Colon (tissue), 2 donors: ENCODE results near the gene KCNQ1OT1.

Experiments
- FAIRE-seq: peaks from 2 replicates; lab custom pipeline; 2012; peaks lifted over from hg19 to GRCh38; lab: Jason Lieb, UNC
- donor health status: control.
- donor health status: control.

KCNQ1OT1 gene

DNA sequence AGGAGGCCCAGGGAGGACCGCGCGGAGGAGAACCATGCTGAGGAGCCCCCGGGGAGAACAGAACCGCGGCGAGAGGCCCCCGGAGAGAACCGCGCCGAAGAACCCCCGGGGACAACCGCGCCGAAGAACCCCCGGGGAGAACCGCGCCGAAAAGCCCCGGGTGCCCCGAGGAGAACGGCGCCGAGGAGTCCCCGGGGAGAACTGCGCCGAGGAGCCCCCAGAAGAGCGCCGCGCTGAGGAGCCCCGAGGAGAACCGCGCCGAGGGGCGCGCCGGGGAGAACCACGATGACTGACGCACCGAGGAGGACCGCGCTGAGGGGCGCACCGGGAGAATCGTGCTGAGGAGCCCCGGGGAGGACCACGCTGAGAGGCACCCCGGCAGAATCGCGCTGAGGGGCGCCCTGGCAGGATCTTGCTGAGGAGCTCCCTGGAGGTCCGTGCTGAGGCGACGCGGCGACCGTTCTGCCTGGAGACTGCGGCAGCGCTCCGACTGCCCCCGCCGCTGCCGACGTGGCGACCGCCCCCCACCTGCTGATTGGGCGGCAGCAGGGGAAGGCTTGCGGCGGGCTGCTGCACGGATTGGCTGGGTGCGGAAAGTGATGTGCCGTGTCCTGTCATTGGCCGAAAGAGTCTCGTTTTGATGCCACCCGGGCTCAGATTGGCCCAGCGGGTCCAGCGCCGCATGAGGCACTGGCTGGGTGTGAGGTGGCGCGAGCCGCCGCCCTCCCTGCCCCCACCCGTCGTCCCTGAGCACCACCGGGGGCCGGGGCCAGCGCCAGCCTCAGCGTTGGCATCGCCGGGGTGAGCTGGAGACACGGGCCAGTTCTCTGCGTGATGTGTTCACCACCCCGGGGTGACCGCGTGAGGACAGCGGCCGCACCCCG, at the start of gene KCNQ1OT1:
Gene KCNQ1OT1 (minus strand): TSS at position 464 of the 884 bp plus-strand sequence.
- FAIRE-seq, result no peak

DNA sequence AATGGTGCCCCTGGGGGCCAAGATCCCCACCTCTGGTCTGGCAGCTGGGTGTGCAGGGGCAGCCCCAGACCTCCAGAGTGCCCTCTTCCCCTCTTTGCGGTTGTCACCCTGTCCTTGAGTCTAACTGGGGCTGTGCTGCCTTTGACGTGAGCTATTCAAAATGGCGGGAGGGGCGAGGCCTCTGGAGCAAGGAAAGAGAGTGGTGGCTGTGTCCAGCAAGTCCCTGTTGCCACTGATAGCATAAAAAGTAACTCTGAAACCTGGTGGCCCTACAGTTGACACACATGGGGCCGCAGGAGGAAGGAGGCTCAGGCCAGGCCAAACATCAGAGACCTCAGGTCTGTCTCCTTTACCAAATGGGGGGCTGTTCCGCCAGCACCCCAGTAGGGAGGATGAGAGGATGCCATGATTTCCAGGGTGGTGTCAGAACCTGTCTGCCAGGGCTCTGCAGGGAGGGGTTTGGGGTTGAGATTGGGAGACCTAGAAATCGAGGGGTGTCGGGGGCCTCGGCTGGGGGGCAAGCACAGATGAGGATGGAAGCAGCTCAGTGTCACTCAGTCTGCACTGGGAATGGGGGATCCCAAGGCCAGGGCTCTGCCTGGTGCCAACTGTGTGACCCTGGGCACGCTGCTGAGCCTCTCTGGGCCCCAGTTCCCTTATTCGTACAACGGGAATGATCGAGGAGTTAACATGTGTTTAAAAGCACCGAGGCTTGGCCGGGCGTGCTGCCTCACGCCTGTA, 49.2 kb upstream of the KCNQ1OT1 start:
- FAIRE-seq, result no peak

DNA sequence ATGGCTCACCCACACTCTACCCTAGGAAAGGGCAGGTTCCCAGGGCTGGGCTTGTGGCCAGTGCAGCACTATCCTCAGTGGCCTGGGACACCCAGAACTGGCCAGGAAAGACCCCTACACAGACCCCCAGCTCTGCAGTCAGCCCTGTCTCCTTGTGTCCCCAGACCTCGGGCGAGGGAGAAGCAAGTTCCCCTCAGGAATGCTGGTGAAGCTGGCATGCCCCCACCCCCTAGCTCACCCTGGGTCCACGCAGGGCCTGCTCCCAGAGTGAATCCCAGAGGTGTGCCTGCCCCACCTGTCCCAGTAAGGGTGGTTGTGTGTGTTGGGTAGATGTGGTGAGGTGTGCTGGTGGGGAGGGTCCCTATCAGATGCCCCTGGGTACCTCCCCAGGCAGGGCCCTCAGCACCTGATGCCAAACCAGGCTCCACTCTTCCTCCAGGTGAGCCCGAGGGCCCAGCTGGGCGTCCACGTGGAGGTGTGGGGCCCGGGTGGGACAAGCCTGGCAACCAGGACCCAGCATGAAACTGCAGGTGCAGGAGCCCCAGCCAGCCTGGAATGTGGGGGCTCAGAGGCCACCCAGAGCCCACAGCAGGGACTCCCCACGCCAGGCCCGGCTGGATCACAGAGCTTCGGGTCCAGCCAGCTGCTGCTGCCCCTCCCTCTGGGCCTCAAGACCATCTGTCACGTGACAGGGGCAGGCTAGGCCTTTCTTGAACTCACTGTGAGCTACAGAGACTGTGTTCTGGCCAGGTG, 48.4 kb upstream of the KCNQ1OT1 start:
- no peak for FAIRE-seq

DNA sequence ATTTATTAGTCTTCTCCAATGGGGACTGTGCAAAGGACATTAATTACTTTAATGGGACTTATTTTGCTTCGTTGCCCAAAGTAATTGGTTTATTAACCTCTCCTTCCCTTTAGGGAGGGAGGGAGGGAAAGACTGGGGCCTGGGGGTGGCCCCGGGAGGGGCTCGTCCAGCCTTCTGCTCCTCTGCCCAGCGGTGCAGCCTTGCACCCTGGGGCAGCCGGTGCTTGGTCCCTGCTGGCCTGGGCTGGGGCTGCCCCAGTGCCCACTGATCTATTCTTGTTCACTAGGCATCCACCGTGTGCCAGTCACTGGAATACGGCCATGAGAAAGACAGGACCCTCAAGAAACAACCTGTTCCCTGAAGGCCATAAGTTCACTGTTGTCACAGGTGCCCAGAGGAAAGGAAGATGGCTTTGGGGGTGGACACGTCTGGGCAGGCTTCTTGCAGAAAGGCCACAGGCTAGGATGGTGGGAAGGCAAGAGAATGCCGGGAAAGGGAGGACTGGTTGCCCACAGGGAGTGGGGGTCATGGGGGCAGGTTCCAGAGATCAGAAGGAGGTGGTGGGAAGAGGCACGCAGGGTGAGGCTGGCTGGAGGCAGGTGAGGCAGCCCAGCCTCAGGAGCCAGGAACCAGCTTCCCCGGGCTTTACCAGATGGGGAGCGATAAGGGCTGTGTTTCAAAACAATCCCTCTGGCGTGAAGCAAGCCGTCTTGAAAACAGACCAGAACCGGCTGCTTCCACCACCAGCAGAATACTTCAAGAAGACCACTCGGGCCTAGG, 47.6 kb upstream of the KCNQ1OT1 start:
- FAIRE-seq, result no peak

DNA sequence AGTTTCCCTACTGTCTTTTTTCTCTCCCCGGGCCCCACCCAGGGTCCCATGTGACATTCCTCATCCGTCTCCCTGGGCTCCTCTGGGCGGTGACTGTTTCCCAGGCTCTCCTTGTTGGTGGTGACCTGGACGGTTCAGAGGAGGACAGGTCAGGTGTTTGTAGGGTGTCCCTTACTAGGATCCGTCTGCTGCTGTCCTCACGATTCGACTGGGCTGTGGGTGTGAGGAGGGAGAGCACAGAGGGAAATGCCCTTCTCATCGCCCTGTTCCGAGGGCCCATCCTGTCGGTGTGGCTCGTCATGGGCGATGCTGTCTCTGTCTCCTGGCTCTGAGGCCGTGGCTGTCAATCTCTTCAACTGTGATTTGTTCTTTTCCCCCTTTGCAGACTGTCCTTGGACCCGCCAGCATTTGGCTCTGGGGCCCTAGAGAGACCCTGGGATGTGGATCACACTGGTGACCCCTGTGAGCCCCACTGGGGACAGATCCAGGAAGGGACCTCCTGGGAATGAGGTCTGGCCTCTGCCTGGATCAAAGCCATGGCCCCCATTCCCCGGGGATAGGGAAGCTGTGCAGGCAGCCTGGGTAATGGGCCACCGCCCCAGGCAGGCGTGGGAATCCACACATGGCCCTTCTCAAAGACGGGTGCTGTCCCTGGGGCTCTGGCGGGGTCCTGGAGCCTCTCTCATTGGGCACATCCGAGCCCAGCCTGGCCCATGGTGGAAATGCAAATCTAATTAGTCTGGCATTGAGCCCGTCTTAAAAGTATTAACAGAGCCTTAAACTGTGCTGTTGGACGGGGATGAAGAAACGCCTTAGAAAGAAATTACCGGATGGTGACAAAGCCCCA, 46.8 kb upstream of the KCNQ1OT1 start:
- no peak for FAIRE-seq

DNA sequence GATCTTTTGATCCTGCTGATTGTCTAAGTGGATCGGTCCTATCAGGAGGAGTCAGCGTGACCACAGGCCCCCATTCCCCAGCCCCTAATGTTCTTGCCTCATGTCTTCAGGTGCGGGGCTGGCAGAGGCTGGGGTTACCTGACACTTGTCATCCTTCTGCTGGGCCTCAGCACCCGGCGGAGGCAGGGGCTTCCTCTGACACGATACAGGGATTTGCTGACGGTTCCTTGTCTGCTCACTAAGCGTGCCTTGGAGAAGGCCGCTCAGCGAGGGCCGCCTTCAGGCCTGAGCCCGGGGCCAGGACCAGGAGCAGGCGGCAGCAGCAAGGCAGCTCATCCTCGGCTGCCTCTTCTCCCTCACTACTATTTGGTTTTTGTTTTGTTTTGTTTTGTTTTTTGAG, 45.7 kb upstream of the KCNQ1OT1 start:
- no peak for FAIRE-seq

DNA sequence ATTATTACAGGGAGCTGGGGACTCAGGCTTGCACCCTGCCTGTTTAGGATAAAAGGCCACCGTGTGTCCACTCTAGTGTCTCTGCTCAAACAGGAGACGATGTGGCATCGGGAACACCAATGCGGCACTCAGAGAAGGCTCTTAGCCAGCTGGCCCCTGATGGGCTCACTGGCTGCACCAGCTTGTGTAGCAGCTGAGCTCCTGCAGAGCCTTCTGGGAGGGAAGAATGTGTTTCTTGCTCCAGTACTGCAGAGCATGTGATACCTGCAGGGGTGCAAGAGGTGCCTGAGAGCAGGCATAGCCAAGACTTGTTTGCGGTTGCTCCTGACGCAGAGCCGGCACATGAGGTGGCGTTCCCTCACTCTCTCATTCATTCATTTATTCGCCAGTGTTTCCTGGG, 44.4 kb upstream of the KCNQ1OT1 start:
- no peak for FAIRE-seq

DNA sequence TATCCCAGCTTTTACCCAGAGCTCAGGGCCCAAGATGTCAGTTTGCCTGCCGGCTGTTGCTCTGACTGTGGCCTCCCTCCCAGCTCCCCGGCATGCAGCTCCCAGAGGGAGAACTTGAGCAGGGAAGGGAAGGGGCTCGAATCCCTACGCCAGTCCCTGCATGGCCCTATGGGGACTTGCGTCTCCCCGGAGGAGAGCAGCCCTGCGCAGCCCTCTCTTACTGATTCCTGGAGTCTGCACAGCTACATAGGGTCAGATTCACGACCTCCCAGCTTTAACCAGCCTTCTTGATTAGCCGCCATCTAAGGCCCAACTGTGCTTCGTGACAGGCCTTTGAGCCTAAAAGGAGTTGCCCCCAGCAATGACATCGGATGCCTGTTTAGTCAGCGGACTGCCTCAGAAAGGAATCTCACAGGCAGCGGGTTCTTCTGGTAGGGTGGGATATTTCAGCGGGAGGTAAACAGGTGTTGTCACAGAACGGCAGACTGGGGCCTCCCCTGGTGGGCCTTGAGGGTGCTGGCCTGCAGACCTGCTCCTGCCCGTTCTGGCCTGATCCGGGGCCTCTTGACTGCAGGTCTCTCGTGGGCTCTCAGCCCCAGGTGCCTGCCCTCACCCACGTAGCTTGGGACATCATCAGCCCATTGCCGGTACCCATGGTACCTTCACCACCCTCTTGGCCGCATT, 43.8 kb upstream of the KCNQ1OT1 start:
- FAIRE-seq, result no peak

DNA sequence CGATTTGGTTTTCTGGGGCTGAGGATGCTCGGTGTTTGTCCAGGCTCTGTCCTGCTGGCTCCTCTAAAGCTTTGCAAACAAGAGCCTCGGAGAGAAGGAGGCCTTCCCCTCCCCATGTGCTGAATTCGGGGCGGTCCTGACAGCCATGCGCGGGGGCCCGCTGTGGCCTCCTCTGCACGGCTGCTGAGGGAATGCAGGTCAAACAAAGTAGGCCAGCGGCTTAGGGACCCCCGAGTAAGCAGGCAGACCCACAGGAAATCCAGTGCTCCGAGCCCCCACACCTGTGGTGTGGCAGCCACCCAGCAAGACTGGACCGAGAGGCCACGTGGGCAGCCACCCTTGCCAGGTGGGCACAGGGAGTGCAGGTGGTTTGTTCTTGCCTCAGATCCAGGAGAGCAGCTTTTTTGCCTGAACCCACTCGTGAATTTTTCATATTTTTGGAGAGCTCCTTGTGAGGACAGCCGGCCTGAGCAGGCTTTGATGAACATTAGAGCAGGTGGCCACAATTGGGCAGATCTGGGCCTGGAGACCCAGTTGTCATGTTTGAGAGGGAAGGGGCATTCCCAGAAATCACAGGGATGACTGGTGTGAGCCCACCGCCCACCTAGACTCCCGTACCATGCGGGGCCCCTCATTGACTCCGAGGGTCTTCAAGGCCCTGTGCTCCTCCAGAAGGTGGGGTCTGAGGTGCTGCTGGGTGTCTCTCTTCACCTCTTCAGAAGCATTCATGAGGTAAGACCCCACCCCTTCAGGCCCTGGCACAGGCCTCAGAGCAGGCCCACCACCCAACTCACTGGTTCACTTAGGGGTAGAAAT, 43.0 kb upstream of the KCNQ1OT1 start:
- no peak for FAIRE-seq

DNA sequence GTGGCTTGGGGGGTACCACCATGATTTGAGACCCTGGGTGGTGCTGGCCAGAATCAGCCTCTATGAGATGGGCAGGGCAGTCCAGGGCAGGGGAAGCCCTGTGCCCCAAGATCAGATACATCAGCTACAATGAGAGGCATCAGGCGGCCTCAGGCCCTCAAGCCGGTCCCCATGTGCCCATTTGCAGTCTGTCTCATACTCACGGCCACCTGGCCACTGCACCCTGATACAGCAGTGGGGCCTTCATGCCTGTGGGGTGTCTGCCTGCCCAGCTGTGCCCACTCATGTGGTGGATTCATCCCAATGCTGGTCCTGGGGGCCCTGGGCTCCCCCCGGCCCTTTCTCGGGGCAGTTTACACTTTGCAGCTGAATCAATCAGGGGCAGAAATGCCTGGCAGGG, 42.4 kb upstream of the KCNQ1OT1 start:
- FAIRE-seq, result no peak

DNA sequence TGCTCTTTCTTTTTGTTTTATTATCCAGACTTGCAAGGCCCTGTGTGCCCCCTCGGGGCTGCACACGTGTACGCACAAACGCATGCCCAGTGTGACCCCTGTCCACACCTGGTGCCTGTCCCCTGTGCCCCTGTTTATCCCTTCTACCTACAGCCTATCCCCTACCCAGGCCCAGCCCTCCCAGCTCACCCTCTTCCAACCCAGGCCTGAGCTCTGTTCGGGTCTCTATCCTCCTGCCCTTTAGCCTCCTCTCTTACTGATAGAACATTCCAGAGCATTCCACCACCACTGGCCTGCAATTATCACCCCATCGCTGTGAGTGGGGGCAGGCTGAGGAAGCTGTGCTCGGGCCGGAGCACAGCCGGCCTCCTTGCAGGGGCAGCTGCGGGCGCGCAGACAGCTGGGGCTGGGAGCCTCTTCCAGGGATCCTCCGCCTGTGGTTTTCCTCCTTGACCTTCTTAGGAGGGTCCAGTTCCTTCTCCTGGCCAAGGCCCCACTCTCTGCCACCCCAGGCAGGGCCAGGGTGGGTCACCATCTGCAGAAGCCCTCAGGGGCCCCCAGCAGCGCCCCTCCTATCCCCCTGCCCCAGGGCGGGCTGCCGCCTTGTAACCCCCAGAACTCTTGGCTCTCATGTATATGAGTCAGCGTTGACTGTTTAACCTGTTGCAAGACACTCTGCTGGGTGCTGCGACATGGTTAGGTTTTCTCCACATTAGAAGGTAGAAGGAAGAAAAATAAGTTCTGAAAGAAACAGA, 41.8 kb upstream of the KCNQ1OT1 start:
- no peak for FAIRE-seq

DNA sequence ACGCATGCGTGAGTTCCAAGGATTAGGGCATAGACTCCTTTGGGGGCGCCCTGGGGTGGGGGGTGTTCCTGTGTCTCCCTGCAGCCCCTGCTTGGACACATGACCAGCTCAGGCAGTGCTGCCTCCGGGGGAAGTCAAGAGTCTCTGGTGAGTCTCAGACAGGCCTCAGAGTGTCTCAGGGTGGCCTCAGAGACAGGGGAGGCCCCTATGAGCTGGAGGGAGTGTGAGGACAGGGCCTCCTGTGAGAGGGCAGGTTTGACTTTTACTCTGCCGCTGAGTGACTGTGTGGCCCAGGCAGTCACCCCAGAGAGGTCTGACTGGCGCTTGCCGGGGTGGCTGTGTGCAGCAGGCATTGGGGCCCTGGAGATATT, 41.2 kb upstream of the KCNQ1OT1 start:
- no peak for FAIRE-seq

DNA sequence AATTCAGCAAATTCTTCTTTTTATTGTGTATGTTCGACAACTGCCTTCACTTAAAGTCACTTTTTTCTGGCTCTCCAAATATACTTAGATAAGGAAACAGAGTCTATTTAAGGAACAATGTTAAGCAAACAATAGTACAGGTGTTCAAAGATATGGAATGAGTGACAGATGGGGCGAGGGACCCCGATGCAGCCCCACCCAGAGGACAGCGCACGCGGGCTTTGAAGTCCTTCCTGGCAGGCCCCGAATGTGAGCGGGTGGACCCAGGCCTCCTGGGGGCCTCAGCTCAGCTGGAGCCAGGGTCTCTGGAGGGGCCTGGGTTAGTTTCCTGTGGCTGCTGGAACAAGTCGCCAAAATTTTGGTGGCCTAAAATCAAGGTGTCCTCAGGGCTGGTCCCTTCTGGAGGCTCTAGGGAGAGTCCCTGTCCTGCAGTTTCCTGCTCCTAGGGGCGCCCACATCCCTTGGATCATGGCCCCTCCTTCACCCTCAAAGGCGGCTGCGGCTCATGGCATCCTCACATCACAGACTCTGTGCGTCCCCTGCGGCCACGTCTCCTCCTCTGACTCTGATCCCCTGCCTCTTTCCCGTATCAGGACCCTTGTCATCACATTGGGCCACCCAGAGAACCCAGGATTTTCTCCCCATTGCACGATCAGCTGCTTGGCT, 40.6 kb upstream of the KCNQ1OT1 start:
- FAIRE-seq, result no peak

DNA sequence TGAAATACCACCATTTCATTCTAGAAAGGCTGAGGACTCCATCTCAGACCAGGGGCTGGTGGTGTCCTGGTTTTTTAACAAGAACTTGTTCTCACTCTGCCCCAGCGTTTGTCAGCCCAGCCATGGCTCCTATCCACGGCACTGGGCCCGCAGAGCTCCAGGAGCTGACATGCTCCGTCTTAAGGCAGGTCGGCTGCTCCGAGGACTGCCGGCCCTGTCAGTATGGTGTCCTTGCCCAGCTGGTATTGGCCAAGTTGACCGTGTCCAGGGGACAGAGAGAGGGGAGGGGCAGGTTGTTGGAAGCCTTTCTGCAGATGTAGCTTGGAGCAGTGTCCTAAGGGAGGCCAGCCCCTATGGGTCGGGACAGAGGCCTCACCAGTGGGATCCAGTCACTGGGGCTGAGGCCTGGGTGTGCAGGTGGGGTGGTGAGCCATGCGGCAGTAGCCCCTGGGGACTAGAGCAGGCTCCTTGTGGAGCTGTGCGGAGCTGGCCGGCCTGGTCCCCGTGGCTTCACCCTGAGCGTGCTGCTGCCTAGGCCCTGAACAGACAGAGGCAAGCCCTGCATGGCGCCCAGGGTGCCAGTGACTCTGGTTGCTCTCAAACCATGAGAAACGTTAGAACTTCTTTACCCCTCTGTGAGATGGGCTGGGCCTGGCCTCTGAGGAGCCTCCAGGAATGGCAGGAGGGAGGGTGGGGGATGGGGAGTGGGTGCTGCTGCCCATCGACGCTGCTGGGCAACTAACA, 39.9 kb upstream of the KCNQ1OT1 start:
- no peak for FAIRE-seq

DNA sequence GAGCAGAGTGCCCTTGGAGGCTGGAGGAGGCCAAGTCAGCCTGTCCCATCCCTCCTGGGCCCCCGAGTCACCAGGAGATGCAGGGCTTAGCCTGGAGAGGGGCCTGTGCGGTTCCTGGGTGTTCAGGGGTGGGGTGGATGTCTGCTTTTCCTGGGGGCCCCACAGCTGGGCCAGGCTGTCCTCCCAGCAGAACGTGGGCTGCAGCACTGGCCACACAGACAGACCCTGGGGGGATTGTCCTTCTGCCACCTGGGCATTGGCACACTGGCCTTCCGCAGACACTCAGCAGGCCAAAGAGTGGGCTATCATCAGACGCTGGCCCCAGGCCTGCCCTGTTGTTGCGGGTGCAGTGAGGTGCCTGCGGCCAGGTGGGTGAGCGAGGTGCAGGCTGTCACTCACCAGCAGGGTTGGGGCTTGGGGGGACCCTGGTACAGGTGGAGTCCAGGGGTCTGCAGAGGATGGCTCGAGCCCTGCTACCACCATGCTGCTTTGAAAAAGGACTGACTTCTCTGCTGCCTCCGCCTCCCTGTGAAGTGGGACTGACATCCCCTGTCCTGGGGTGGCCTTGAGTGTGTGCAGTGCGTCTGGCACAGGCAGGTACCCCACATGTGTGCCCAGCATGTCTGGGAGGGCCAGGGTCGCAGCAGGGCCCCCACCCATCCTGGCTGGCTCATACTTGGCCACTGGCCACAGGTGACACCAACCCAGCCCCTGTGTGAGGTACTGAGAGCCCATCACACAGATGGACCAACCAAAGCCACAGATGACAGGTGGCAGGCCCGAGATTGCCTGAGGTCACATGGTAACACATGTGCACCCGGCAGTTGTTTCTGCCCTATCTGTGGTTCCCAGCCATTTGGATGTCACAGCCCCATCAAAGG, 39.0 kb upstream of the KCNQ1OT1 start:
- FAIRE-seq, result no peak

DNA sequence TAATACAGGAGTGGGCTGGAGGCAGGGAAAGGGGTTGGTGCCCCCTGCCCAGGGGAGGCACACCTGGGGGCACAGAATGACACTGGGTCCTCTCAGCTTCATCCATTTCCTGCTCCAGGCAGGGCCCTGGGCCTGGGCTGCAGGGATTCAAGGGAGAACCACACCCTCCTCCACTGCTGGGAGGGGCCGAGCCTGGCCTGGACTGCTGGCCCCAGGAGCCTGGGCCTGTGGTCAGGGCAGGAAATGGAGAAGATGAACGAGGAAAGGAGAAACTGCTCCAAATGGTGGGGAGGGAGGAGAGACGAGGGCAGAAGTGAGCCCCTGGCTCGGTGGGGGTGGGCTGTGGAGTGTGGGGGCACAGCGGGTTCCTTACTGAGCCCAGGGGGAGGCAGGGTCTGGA, 38.1 kb upstream of the KCNQ1OT1 start:
- no peak for FAIRE-seq

DNA sequence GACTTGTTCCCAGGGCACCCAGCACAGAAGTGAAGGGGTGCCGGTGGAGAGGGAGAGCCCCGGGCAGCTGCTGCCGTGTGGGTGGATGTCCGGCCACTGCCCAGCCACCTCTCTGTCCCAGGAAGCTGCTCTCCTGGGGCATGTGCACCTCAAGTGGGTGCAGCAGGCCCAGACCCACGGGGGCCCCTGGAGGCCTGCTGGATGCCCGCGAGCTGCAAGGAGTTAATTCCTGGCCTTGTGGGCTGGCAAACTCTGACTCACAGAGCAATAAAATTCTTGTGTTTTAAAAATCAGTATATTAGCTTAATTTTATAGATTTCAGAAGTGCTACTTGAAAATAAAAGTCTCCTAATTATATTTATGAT, 37.4 kb upstream of the KCNQ1OT1 start:
- no peak for FAIRE-seq
